GM10266 (cell line): ENCODE measurements around the gene KHDC4.
A peak's percentile ranks its signal among the peaks of the same experiment; 100 is the strongest.

Experiments
- DNase-seq: peaks from one replicate; pipeline ENCODE4 v3.0.0; 2012; ENCODE audit errors: extremely low spot score
- TF ChIP-seq, protein P1 (sequence below): IDR thresholded peaks from 2 replicates; pipeline ENCODE4 v1.5.1; 2012; ENCODE audit warnings: mild to moderate bottlenecking, low read depth; ENCODE audit not compliant: control insufficient read depth, insufficient read depth; ENCODE audit errors: missing control alignments

KHDC4 gene

DNA sequence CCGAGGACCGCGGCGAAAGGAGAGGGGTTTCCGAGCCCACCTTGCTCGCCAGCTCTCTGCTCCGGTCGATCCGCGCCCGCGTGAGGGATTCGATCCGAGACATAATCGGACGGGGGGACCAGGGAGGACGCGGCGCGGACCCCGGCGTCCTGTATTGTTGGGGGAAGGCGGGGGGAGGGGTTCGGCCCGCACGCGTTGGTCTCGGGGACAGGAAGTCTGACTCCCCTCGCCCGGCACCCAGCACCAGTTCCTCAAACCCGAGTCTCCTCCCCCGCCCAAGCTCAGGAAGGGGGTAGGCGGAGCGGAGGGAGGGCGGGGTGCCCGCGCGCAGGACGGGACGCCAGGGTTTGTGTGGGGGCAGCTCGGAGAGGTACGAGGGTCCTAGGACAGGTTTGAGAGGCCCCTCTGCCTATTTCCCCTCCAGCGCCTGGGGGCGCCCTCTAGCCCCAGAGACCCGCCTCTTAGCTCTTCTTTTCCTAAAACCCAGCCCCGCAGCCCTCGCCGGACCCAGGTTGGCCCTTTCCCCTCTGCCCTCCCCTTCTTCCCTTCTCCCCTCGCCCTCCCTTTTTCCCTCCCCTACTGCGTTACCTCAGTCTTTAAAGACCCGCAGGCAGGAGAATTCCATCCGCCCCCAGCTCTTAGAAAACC is 44.2 kb upstream of the KHDC4 start, which contains the start of gene ARHGEF2:
ARHGEF2 (minus strand) TSS at position 223 of the 648 bp plus-strand sequence; CDS start at position 103, 120 bp downstream.
- DNase-seq: peak; percentile 86
- TF ChIP-seq, protein P1, sequence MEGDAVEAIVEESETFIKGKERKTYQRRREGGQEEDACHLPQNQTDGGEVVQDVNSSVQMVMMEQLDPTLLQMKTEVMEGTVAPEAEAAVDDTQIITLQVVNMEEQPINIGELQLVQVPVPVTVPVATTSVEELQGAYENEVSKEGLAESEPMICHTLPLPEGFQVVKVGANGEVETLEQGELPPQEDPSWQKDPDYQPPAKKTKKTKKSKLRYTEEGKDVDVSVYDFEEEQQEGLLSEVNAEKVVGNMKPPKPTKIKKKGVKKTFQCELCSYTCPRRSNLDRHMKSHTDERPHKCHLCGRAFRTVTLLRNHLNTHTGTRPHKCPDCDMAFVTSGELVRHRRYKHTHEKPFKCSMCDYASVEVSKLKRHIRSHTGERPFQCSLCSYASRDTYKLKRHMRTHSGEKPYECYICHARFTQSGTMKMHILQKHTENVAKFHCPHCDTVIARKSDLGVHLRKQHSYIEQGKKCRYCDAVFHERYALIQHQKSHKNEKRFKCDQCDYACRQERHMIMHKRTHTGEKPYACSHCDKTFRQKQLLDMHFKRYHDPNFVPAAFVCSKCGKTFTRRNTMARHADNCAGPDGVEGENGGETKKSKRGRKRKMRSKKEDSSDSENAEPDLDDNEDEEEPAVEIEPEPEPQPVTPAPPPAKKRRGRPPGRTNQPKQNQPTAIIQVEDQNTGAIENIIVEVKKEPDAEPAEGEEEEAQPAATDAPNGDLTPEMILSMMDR: peak; percentile 45

DNA sequence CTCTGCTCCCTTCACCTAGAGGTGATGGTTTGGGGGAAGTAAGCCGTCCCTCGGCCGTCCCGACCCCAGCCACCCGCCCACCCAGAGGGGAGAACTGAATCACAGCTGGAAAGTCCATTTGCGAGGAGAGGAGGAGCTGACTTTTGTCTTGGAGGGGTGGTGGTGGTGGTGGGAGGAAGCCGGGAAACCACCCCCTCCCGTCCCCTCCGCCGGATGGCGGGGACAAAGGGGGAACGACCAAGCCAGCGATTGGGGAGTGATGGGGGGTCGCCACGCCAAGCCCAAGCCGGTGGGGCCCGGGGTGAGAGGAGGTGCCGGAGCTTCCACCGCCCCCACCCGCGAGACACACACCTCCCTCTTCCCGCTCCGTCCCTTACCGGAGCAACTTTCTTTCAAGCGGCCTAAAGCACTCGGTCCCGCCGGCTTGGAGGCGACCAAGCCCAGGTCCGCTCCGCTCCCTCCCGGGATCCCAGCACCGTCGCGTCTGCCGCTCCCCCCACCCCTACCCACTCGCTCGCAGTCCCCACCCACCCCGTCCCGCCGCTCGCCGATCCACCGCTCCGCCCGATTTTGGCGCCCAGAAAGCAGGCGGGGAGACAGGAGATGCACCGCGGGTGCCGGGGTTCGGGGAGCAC is 43.6 kb upstream of the KHDC4 start:
- peak; percentile 63 for DNase-seq
- TF ChIP-seq, protein P1: no peak

DNA sequence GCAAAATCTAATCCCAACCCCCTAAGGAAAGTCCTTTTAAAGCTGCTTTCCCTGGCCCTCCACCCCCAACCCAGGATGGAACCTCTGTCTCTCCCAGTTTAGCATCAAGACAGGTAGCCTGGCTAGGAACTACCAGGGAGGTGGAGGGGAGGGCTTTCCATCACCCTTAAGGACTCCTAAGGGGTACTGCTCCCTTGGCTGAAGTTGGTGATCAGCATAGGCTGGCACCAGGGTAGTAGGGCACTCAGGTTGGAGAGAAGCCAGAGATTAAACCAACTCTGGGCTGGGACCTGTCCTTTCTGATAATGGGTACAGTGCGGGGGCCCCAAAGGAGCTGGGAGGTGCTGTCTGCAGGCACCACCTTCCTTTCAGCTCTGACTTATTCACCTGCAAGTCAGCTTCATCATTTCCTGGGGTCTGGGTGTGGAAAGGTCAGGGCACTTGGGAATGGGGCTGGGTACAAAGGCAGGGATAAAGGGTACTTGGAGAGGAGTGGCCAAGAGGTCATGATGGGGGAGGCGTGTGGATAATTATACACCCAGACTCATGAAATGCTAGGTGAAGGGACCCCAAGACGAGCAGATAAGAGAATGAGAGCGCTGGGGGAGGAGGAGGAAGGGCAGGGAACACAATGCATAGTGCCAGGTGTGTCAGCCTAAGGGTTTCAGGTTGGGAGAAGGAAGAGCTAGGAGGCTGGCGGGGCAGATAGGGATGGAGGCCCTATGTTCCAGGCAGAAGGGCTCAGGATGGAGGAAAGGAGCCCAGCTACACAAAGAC is 42.9 kb upstream of the KHDC4 start:
- no peak for DNase-seq
- TF ChIP-seq, protein P1: no peak

DNA sequence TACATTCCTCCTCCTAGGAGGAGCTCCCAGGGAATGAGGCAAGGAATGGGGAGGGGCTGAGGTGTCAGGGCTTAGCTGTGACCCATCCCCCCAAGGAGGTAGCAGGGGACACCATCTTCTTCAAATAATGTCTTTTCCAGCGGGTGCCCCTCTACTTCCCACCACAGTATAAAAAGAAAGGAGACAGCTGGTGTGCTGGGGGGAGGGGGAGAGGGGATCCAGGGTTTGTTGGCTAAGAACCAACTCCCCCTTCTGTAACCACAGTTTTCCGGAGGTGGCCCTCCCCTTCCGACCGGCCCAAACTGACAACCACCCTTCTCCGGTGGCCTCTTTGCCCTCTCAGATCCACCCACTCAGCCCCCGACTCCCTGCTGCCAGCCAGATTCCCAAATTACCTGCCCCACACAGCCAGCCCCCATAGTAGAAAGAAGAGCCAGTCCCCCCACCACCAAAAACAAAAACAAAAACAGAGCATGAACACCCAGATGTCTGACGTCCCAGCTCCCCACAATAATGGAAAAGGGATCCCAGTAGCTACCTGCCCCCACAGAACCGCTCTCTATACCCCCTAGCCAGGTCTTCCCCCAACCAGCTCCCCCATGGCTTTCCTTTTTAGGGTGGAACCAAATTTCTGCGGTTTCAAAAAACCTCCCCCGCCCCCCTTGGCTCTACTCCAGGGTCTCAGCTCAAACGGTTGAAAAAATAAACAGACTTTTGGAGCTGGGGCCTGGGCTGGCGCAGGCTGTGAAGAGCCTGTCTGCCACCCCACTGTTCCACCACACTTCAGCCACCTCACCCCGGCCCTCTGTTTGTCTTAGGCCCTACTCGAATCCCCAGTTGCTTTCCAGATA is 42.1 kb upstream of the KHDC4 start:
- TF ChIP-seq, protein P1: no peak
- peak; percentile 67 for DNase-seq

DNA sequence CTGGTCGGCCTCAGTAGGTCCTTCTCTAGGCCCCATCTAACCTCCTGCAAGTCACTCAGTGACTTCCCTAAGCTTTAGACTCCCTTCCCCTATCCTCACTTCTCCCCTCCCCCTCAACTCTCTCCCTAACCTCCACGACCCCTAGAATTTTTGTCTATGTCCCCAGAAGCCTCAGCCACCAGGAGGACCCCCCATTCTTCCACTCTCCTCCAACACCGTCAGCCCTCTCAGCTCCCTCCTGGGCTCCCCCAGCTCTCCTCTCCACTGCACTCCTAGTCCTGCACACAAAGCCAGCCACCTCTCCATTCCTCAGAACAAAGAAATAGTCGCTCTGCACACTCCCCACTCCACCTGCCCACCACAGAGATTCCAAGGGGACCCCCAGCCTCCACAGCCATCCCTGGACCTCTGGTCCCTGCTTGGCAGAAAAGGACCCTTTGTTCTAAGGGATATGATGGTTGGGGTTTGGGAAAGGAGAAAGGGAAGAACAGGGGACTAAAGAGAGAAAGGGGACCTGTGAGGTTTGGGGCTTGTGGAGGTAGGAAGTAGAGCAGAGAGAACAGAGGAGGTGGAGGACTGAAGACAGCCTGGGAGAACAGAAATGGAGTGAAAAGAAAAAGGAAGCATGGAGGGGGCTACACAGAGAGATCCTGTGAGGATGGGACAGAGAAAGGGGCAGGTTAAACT is 41.3 kb upstream of the KHDC4 start:
- TF ChIP-seq, protein P1: no peak
- DNase-seq: no peak
